ENCODE measurements around the gene HERPUD2. TPM values are rescaled to one million over a fixed set of nuclear protein-coding genes. Genes with fewer than 3 reads are reported as not detected.
"Not testable (repeated sequence)": the region's sequence is repeated elsewhere in the genome, so short reads cannot be mapped to it uniquely, and the experiment has no call there.

Gene HERPUD2
- polyA plus RNA-seq, 1 donor (not counting 4 experiments of a cell fraction or from before 2014, with no cell fraction given): 43.6 TPM

- H4K20me1 ChIP-seq (ENCODE audit: control insufficient read depth, extremely low read depth, insufficient read depth, low read length): no peaks in the 10 kb centered on the region
- peaks cover 0 to 5% of the 10 kb centered on the region in 2 experiments for H3K36me3 ChIP-seq (ENCODE audit: control insufficient read depth in 2 of 2, extremely low read depth in 1 of 2, insufficient read depth in 2 of 2, low read length in 2 of 2)
- no peak overlapping the region for H2AFZ ChIP-seq (ENCODE audit: control insufficient read depth, low read length)
- FAIRE-seq: no peak
- H3K27ac ChIP-seq (ENCODE audit: control insufficient read depth, insufficient read depth, low read length): no peak overlapping the region
- DNase-seq (ENCODE audit: low read depth, low spot score): no peak
- H3K9me1 ChIP-seq (ENCODE audit: control insufficient read depth, extremely low read depth, insufficient read depth, low read length): no peaks in the 10 kb centered on the region
- H3K27me3 ChIP-seq (ENCODE audit: control insufficient read depth, extremely low read depth, insufficient read depth, low read length): no peaks in the 10 kb centered on the region
- no peak overlapping the region for H3K4me3 ChIP-seq (ENCODE audit: control insufficient read depth in 2 of 3, extremely low read depth in 1 of 3, insufficient read depth in 2 of 3, low read depth in 1 of 3, low read length in 3 of 3)
- peaks cover 12% of the 10 kb centered on the region for H3K79me2 ChIP-seq (ENCODE audit: control insufficient read depth, insufficient read depth, low read length)
- H3K9ac ChIP-seq (ENCODE audit: control insufficient read depth, extremely low read depth, insufficient read depth, low read length): no peak overlapping the region
- TF ChIP-seq EZH2 (IDR thresholded peaks at IDR 0.05; ENCODE audit: low read length): no peak
- TF ChIP-seq, protein P1, sequence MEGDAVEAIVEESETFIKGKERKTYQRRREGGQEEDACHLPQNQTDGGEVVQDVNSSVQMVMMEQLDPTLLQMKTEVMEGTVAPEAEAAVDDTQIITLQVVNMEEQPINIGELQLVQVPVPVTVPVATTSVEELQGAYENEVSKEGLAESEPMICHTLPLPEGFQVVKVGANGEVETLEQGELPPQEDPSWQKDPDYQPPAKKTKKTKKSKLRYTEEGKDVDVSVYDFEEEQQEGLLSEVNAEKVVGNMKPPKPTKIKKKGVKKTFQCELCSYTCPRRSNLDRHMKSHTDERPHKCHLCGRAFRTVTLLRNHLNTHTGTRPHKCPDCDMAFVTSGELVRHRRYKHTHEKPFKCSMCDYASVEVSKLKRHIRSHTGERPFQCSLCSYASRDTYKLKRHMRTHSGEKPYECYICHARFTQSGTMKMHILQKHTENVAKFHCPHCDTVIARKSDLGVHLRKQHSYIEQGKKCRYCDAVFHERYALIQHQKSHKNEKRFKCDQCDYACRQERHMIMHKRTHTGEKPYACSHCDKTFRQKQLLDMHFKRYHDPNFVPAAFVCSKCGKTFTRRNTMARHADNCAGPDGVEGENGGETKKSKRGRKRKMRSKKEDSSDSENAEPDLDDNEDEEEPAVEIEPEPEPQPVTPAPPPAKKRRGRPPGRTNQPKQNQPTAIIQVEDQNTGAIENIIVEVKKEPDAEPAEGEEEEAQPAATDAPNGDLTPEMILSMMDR (optimal IDR thresholded peaks at IDR 0.05 in 1 of 3, IDR thresholded peaks at IDR 0.05 in 1 of 3, conservative IDR thresholded peaks at IDR 0.05 in 1 of 3; ENCODE audit: extremely low read depth in 1 of 3, insufficient read depth in 2 of 3, low read length in 3 of 3): no peak
- dilution Hi-C loops (cut with MboI; ENCODE audit: extremely low pct_ligation_motif_present, low sequenced_read_pairs): loop anchor here (25.0 kb wide), 1 partner anchor 112 kb away; the partner anchor contains the start of gene SEPTIN7
- peaks cover 34% of the 10 kb centered on the region for H3K4me1 ChIP-seq (ENCODE audit: control insufficient read depth, extremely low read depth, insufficient read depth, low read length)
- H3K9me3 ChIP-seq (ENCODE audit: control insufficient read depth, low read depth, low read length): no peaks in the 10 kb centered on the region
- no peak overlapping the region for H3K4me2 ChIP-seq (ENCODE audit: control insufficient read depth, extremely low read depth, insufficient read depth, low read depth, low read length)
Observed at GRCh38 chr7:35699796-35700305, 4.9 kb upstream of the HERPUD2 start.

- dilution Hi-C loops (cut with MboI; ENCODE audit: extremely low pct_ligation_motif_present, low sequenced_read_pairs); H3K4me2 ChIP-seq (ENCODE audit: control insufficient read depth, extremely low read depth, insufficient read depth, low read depth, low read length); H3K9me3 ChIP-seq (ENCODE audit: control insufficient read depth, low read depth, low read length); H3K27ac ChIP-seq (ENCODE audit: control insufficient read depth, insufficient read depth, low read length); H3K27me3 ChIP-seq (ENCODE audit: control insufficient read depth, extremely low read depth, insufficient read depth, low read length); DNase-seq (ENCODE audit: low read depth, low spot score); FAIRE-seq; H3K9me1 ChIP-seq (ENCODE audit: control insufficient read depth, extremely low read depth, insufficient read depth, low read length); H2AFZ ChIP-seq (ENCODE audit: control insufficient read depth, low read length); H4K20me1 ChIP-seq (ENCODE audit: control insufficient read depth, extremely low read depth, insufficient read depth, low read length); H3K4me3 ChIP-seq (ENCODE audit: control insufficient read depth in 2 of 3, extremely low read depth in 1 of 3, insufficient read depth in 2 of 3, low read depth in 1 of 3, low read length in 3 of 3); H3K9ac ChIP-seq (ENCODE audit: control insufficient read depth, extremely low read depth, insufficient read depth, low read length); H3K36me3 ChIP-seq (ENCODE audit: control insufficient read depth in 2 of 2, extremely low read depth in 1 of 2, insufficient read depth in 2 of 2, low read length in 2 of 2): not testable (repeated sequence)
- H3K79me2 ChIP-seq (ENCODE audit: control insufficient read depth, insufficient read depth, low read length): peaks cover 24% of the 10 kb centered on the region
- peaks cover 34% of the 10 kb centered on the region for H3K4me1 ChIP-seq (ENCODE audit: control insufficient read depth, extremely low read depth, insufficient read depth, low read length)
Observed at GRCh38 chr7:35698382-35698781, 3.4 kb upstream of the HERPUD2 start.
